ENCODE results near the gene ALDH3B1. TPM values are rescaled to one million over a fixed set of nuclear protein-coding genes. Genes with fewer than 3 reads are reported as not detected.
A peak's percentile ranks its signal among the peaks of the same experiment; 100 is the strongest.

Gene ALDH3B1
- total and polyA plus RNA-seq, 8 donors: 12.1 to 87.1 (median 16.1) TPM

- intact Hi-C loops (cut with DNase I): no loop called here
- Histone ChIP-seq H3K36me3 (peaks cover 0 to 77% of the 10 kb centered on the region in 2 donors), H3K27ac (no peak overlapping the region), H3K27me3 (no peaks in the 10 kb centered on the region), H3K4me3 (no peak overlapping the region), H3K4me1 (no peaks in the 10 kb centered on the region), H3K9me3 (no peaks in the 10 kb centered on the region)
- no peak for ATAC-seq
- no peak for TF ChIP-seq CTCF (IDR thresholded peaks at IDR 0.05)
- no peak for DNase-seq
Observed at GRCh38 chr11:68052137-68052873, 42.2 kb downstream of the ALDH3B1 start.

GRCh38 chr11:68053117-68053516 lies 43.0 kb downstream of the ALDH3B1 start:
- Histone ChIP-seq H3K4me1 (no peaks in the 10 kb centered on the region), H3K27ac (peak overlapping the region in 1 of 2 donors; percentile 13), H3K36me3 (peaks cover 0 to 76% of the 10 kb centered on the region in 2 donors), H3K27me3 (no peaks in the 10 kb centered on the region), H3K9me3 (no peaks in the 10 kb centered on the region), H3K4me3 (no peak overlapping the region)
- TF ChIP-seq CTCF (IDR thresholded peaks at IDR 0.05): no peak
- no peak for ATAC-seq
- intact Hi-C loops (cut with DNase I): no loop called here
- peak in 1 of 4 donors; percentile 52 for DNase-seq

- H3K27me3 ChIP-seq: no peaks in the 10 kb centered on the region
- no peaks in the 10 kb centered on the region for H3K9me3 ChIP-seq
- H3K4me3 ChIP-seq: no peak overlapping the region
- peaks cover 0 to 73% of the 10 kb centered on the region in 2 donors for H3K36me3 ChIP-seq
- intact Hi-C loops (cut with DNase I): no loop called here
- no peak overlapping the region for H3K27ac ChIP-seq
- DNase-seq (peak in 1 of 4 donors; percentile 59), ATAC-seq (no peak)
- no peak for TF ChIP-seq CTCF (IDR thresholded peaks at IDR 0.05)
- H3K4me1 ChIP-seq: no peaks in the 10 kb centered on the region
Observed at GRCh38 chr11:68053981-68054812, 44.1 kb downstream of the ALDH3B1 start.

GRCh38 chr11:68056317-68057285 lies 46.5 kb downstream of the ALDH3B1 start:
- H3K27ac ChIP-seq: no peak overlapping the region
- intact Hi-C loops (cut with DNase I): no loop called here
- no peak for ATAC-seq
- no peaks in the 10 kb centered on the region for H3K9me3 ChIP-seq
- no peaks in the 10 kb centered on the region for H3K27me3 ChIP-seq
- no peak for TF ChIP-seq CTCF (IDR thresholded peaks at IDR 0.05)
- no peaks in the 10 kb centered on the region for H3K4me1 ChIP-seq
- DNase-seq: no peak
- H3K4me3 ChIP-seq: no peak overlapping the region
- H3K36me3 ChIP-seq: peaks cover 0 to 59% of the 10 kb centered on the region in 2 donors
